AG09319 (cell line): ENCODE measurements around the gene FOXP1.

Experiments used
- DNase-seq: peaks from one replicate; pipeline ENCODE4 v3.0.0-alpha.2; 2010; ENCODE audit warnings: low read depth; ENCODE audit errors: extremely low read depth
- CTCF ChIP-seq: IDR thresholded peaks from 2 replicates; pipeline ENCODE4 v1.5.1; 2011; ENCODE audit warnings: low read depth, mild to moderate bottlenecking, inconsistent platforms, low read length, moderate library complexity

FOXP1 gene

GRCh38 chr3:71232175-71232679 is 351.3 kb downstream of the FOXP1 start:
- no peak for DNase-seq
- no peak for TF ChIP-seq CTCF

- no peak for DNase-seq
- TF ChIP-seq CTCF: no peak
Measured at GRCh38 chr3:71231680-71232079, 351.8 kb downstream of the FOXP1 start.

- TF ChIP-seq CTCF: no peak
- DNase-seq: no peak
Measured at GRCh38 chr3:71229905-71230657, 353.4 kb downstream of the FOXP1 start.

- no peak for TF ChIP-seq CTCF
- DNase-seq: no peak
Measured at GRCh38 chr3:71228156-71228866, 355.2 kb downstream of the FOXP1 start.

GRCh38 chr3:71227270-71227661 is 356.3 kb downstream of the FOXP1 start:
- no peak for TF ChIP-seq CTCF
- no peak for DNase-seq

- TF ChIP-seq CTCF: no peak
- DNase-seq: no peak
Measured at GRCh38 chr3:71226565-71227269, 356.8 kb downstream of the FOXP1 start.
